ENCODE data around the gene FGF22. TPM values are rescaled to one million over a fixed set of nuclear protein-coding genes. Genes with fewer than 3 reads are reported as not detected.
A peak's percentile ranks its signal among the peaks of the same experiment; 100 is the strongest.

Gene FGF22
- total and polyA plus RNA-seq, 10 of the 15 experiments (the other 5 are each of a cell fraction or from before 2014, with no cell fraction given), result 0.05 TPM; not detected in 9

DNA sequence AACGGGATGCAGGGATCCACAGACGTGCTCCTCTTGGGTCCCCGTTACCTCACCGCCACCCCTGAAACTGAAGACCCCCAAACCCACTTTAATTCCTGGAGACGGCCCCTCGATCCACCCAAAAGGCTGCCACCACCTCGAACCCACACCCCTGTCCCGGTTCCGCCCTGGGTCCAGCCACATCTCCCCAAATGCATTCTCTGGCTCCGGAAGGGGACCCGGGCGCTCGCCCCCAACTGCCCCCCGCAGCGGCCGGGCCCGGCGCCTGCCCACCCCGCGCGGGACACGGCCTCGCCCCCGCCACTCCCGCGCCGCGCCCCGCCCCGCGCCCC is 36.3 kb downstream of the FGF22 start:
- Histone ChIP-seq H2AFZ (ENCODE audit: control insufficient read depth, low read depth, low read length) (no peak overlapping the region), H3K4me2 (ENCODE audit: control insufficient read depth, insufficient read depth) (0 out of 2 replicates have a peak overlapping the region, but pooled peaks have one; percentile 42), H3K27me3 (replicated peaks in 1 of 2; ENCODE audit: control insufficient read depth in 2 of 2, insufficient read depth in 2 of 2, low read length in 1 of 2) (no peaks in the 10 kb centered on the region), H4K20me1 (ENCODE audit: control insufficient read depth, insufficient read depth) (no peaks in the 10 kb centered on the region; the same call in 1 of the 2 replicates), H3K9me3 (replicated peaks; ENCODE audit: control insufficient read depth, insufficient read depth, low read length) (no peaks in the 10 kb centered on the region), H3K9ac (ENCODE audit: control insufficient read depth, insufficient read depth, low read length) (no peak overlapping the region), H3K4me3 (no peak overlapping the region), H3K27ac (ENCODE audit: control insufficient read depth, insufficient read depth) (no peak overlapping the region), H3K4me1 (ENCODE audit: control insufficient read depth, insufficient read depth, low read length) (peaks cover 22% of the 10 kb centered on the region), H3K79me2 (ENCODE audit: control insufficient read depth, insufficient read depth, low read length) (no peaks in the 10 kb centered on the region), H3K36me3 (ENCODE audit: control insufficient read depth in 2 of 2, insufficient read depth in 2 of 2, low read length in 1 of 2) (no peaks in the 10 kb centered on the region)
- DNase-seq (ENCODE audit: low read depth, low spot score) (no peak), ATAC-seq (no peak), FAIRE-seq (no peak)
- intact Hi-C loops (cut with micrococcal nuclease; ENCODE audit: unreplicated experiment) (no loop called here), in situ Hi-C loops (cut with MboI) (no loop called here)
- ChIA-PET RAD21 (ENCODE audit: unreplicated experiment) (interaction anchor here (0.6 to 1.6 kb wide), 3 partner anchors 46 to 58 kb away, joined by 3 read pairs; no protein-coding TSS in a partner anchor), CTCF (no interaction called here), SMC1A (ENCODE audit: uncharacterized antibody, unreplicated experiment) (no interaction called here), POLR2A (no interaction called here)
- WGBS (ENCODE audit: insufficient coverage, insufficient replicate concordance, low lambda C conversion rate, missing lambda C conversion rate), result 4% methylated on average over 13 of the region's 31 CpGs
- BruUV-seq (replicated peaks), result no TSS peak
- TF ChIP-seq, protein P1, sequence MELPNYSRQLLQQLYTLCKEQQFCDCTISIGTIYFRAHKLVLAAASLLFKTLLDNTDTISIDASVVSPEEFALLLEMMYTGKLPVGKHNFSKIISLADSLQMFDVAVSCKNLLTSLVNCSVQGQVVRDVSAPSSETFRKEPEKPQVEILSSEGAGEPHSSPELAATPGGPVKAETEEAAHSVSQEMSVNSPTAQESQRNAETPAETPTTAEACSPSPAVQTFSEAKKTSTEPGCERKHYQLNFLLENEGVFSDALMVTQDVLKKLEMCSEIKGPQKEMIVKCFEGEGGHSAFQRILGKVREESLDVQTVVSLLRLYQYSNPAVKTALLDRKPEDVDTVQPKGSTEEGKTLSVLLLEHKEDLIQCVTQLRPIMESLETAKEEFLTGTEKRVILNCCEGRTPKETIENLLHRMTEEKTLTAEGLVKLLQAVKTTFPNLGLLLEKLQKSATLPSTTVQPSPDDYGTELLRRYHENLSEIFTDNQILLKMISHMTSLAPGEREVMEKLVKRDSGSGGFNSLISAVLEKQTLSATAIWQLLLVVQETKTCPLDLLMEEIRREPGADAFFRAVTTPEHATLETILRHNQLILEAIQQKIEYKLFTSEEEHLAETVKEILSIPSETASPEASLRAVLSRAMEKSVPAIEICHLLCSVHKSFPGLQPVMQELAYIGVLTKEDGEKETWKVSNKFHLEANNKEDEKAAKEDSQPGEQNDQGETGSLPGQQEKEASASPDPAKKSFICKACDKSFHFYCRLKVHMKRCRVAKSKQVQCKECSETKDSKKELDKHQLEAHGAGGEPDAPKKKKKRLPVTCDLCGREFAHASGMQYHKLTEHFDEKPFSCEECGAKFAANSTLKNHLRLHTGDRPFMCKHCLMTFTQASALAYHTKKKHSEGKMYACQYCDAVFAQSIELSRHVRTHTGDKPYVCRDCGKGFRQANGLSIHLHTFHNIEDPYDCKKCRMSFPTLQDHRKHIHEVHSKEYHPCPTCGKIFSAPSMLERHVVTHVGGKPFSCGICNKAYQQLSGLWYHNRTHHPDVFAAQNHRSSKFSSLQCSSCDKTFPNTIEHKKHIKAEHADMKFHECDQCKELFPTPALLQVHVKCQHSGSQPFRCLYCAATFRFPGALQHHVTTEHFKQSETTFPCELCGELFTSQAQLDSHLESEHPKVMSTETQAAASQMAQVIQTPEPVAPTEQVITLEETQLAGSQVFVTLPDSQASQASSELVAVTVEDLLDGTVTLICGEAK (IDR thresholded peaks at IDR 0.05; ENCODE audit: borderline replicate concordance), result no peak
- no peak for TF ChIP-seq CHD1 (IDR thresholded peaks at IDR 0.05; ENCODE audit: low read depth, low read length)
- no peak for TF ChIP-seq NFXL1 (IDR thresholded peaks at IDR 0.05; ENCODE audit: borderline replicate concordance)
- no peak for TF ChIP-seq BMI1 (IDR thresholded peaks at IDR 0.05; ENCODE audit: borderline replicate concordance)
- TF ChIP-seq, protein P2, sequence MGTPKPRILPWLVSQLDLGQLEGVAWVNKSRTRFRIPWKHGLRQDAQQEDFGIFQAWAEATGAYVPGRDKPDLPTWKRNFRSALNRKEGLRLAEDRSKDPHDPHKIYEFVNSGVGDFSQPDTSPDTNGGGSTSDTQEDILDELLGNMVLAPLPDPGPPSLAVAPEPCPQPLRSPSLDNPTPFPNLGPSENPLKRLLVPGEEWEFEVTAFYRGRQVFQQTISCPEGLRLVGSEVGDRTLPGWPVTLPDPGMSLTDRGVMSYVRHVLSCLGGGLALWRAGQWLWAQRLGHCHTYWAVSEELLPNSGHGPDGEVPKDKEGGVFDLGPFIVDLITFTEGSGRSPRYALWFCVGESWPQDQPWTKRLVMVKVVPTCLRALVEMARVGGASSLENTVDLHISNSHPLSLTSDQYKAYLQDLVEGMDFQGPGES (IDR thresholded peaks at IDR 0.05), result no peak
- no peak for TF ChIP-seq ZSCAN29 (IDR thresholded peaks at IDR 0.05)
- TF ChIP-seq RBBP5 (conservative IDR thresholded peaks at IDR 0.05), result no peak
- TF ChIP-seq SMARCA5 (IDR thresholded peaks at IDR 0.05), result no peak
- TF ChIP-seq ZNF622 (IDR thresholded peaks at IDR 0.05), result no peak
- TF ChIP-seq MXI1 (IDR thresholded peaks at IDR 0.05; ENCODE audit: low read depth, low read length), result no peak
- no peak for TF ChIP-seq CHD2 (IDR thresholded peaks at IDR 0.05; ENCODE audit: borderline replicate concordance, low read depth, low read length)
- no peak for TF ChIP-seq TBL1XR1 (IDR thresholded peaks at IDR 0.05; ENCODE audit: low read depth, low read length)
- TF ChIP-seq FOXK2 (IDR thresholded peaks at IDR 0.05), result no peak
- TF ChIP-seq CREB1 (IDR thresholded peaks at IDR 0.05; ENCODE audit: low read depth), result no peak

All from GM12878 (cell line).